GM23338 (cell line): Measurements from ENCODE around the gene MYO5B. TPM values are rescaled to one million over a fixed set of nuclear protein-coding genes. Genes with fewer than 3 reads are reported as not detected.

Experiments
- ATAC-seq: fragments of 200-7000 bp; cut with Tn5 transposase; 3 replicates; pipeline ENCODE4 v1.9.1; 2020
- DNase-seq: peaks from one replicate; pipeline ENCODE4 v3.0.0-alpha.2; 2015; ENCODE audit warnings: low spot score
- H2AFZ ChIP-seq: fragments of 200-600 bp; sonication (generic); 2 replicates; pipeline ENCODE4 v1.8.0; 2016; ENCODE audit warnings: antibody characterized with exemption, mild to moderate bottlenecking, moderate library complexity
- H3F3A ChIP-seq: fragments of 200-600 bp; sonication (generic); replicated peaks from 2 replicates; pipeline ENCODE4 v1.8.0; 2017; ENCODE audit warnings: antibody characterized with exemption, mixed run types, low read depth
- H3K27ac ChIP-seq: fragments of 200-600 bp; sonication (generic); 2 replicates; pipeline ENCODE4 v1.6.1; 2016; ENCODE audit warnings: low read depth
- H3K27me3 ChIP-seq: fragments of 200-600 bp; sonication (generic); 2 replicates; pipeline ENCODE4 v1.8.0; 2016; ENCODE audit warnings: mild to moderate bottlenecking, mixed run types, moderate library complexity; ENCODE audit not compliant: insufficient read depth
- H3K36me3 ChIP-seq: fragments of 200-600 bp; sonication (generic); 2 replicates; pipeline ENCODE4 v1.8.0; 2016; ENCODE audit warnings: mild to moderate bottlenecking; ENCODE audit not compliant: insufficient read depth
- H3K4me1 ChIP-seq: fragments of 200-600 bp; sonication (generic); 2 replicates; pipeline ENCODE4 v1.8.0; 2016; ENCODE audit warnings: mild to moderate bottlenecking, moderate library complexity; ENCODE audit not compliant: insufficient read depth
- H3K4me2 ChIP-seq: fragments of 200-600 bp; sonication (generic); 2 replicates; pipeline ENCODE4 v1.7.1; 2017; ENCODE audit warnings: mixed run types
- H3K4me3 ChIP-seq: fragments of 200-600 bp; sonication (generic); 2 replicates; pipeline ENCODE4 v1.6.1; 2016; ENCODE audit warnings: mixed run types
- H3K79me2 ChIP-seq: fragments of 200-600 bp; sonication (generic); replicated peaks from 2 replicates; pipeline ENCODE4 v1.8.0; 2017; ENCODE audit warnings: mild to moderate bottlenecking; ENCODE audit not compliant: insufficient read depth
- H3K9me2 ChIP-seq: fragments of 200-600 bp; sonication (generic); 2 replicates; pipeline ENCODE4 v1.8.0; 2017; ENCODE audit not compliant: insufficient read depth
- H4K20me1 ChIP-seq: fragments of 200-600 bp; sonication (generic); replicated peaks from 2 replicates; pipeline ENCODE4 v1.8.0; 2017; ENCODE audit warnings: mild to moderate bottlenecking; ENCODE audit not compliant: insufficient read depth
- H3K27ac Mint-ChIP-seq: 2 replicates; pipeline ENCODE4 v1.8.0; 2020; ENCODE audit warnings: inconsistent platforms, mild to moderate bottlenecking, moderate library complexity, mixed read lengths
- H3K27me3 Mint-ChIP-seq: 3 replicates; pipeline ENCODE4 v1.8.0; 2022; ENCODE audit warnings: low read depth, mild to moderate bottlenecking, moderate library complexity, mixed read lengths, inconsistent platforms; ENCODE audit not compliant: insufficient read depth, poor library complexity
- H3K36me3 Mint-ChIP-seq: 3 replicates; pipeline ENCODE4 v1.8.0; 2021; ENCODE audit warnings: low read depth, mild to moderate bottlenecking, inconsistent platforms, moderate library complexity, mixed read lengths
- H3K4me1 Mint-ChIP-seq: 3 replicates; pipeline ENCODE4 v1.8.0; 2020; ENCODE audit warnings: mild to moderate bottlenecking, inconsistent platforms, mixed read lengths
- H3K4me3 Mint-ChIP-seq: 3 replicates; pipeline ENCODE4 v1.8.0; 2021; ENCODE audit warnings: moderate library complexity, mild to moderate bottlenecking, inconsistent platforms, mixed read lengths
- H3K9me3 Mint-ChIP-seq: 3 replicates; pipeline ENCODE4 v1.8.0; 2020; ENCODE audit warnings: moderate library complexity, mild to moderate bottlenecking, inconsistent platforms, mixed read lengths
- ETS1 ChIP-seq: IDR thresholded peaks from 2 replicates; pipeline ENCODE4 v1.6.1; 2016; ENCODE audit warnings: antibody characterized with exemption
- EZH2phosphoT487 ChIP-seq: fragments of 200-600 bp; sonication (generic); IDR thresholded peaks from one replicate; pipeline ENCODE4 v1.8.1; 2018; ENCODE audit warnings: antibody characterized with exemption; ENCODE audit not compliant: unreplicated experiment
- REST ChIP-seq: IDR thresholded peaks from one replicate; pipeline ENCODE4 v1.6.1; 2018; ENCODE audit warnings: antibody characterized with exemption; ENCODE audit not compliant: unreplicated experiment
- ZNF114 ChIP-seq: fragments of 250-450 bp; sonication (Bioruptor Pico); IDR thresholded peaks from 2 replicates; pipeline ENCODE4 v1.5.0; 2020; ENCODE audit warnings: mild to moderate bottlenecking, moderate library complexity
- ZNF462 ChIP-seq: fragments of 250-450 bp; sonication (Bioruptor Pico); IDR thresholded peaks from 2 replicates; pipeline ENCODE4 v1.5.0; 2020; ENCODE audit warnings: mild to moderate bottlenecking, moderate library complexity
- polyA plus RNA-seq: library from polyadenylated mRNA; unstranded; fragments of >200 nt; fragmentation: Nextera tagmentation; extraction: Ambion mirVana; gene quantifications from 2 replicates; pipeline ENCODE4 v1.2.1, GENCODE V29; 2016
- total RNA-seq: library from RNA; depleted of rRNA; stranded (reverse); fragments of >200 nt; shearing (Covaris generic); gene quantifications from 2 replicates; pipeline ENCODE4 v1.2.3, GENCODE V29; 2014

MYO5B gene
- total and polyA plus RNA-seq, 2 experiments from 2014 or later = 3.2 to 19.1 TPM

- Histone ChIP-seq H3K4me1 (no peaks in the 10 kb centered on the region), H3F3A (no peaks in the 10 kb centered on the region), H3K27ac (no peak overlapping the region), H4K20me1 (no peaks in the 10 kb centered on the region), H3K4me3 (no peak overlapping the region), H3K36me3 (no peaks in the 10 kb centered on the region), H2AFZ (no peak overlapping the region), H3K4me2 (no peak overlapping the region), H3K9me2 (0 out of 2 replicates have a peak, but pooled peaks cover 8% of the 10 kb centered on the region), H3K79me2 (no peaks in the 10 kb centered on the region), H3K27me3 (no peaks in the 10 kb centered on the region)
- TF ChIP-seq ETS1 (no peak), ZNF462 (CRISPR knock-in tag) (no peak), EZH2phosphoT487 (no peak), ZNF114 (CRISPR knock-in tag) (no peak), REST (no peak)
- DNase-seq (no peak), ATAC-seq (no peak)
- H3K4me1 Mint-ChIP-seq = peaks cover 8% of the 10 kb centered on the region
- H3K36me3 Mint-ChIP-seq = no peaks in the 10 kb centered on the region; the same call in 2 of the 3 replicates
- H3K4me3 Mint-ChIP-seq = no peak overlapping the region
- H3K9me3 Mint-ChIP-seq = no peaks in the 10 kb centered on the region; the same call in 2 of the 3 replicates
- H3K27ac Mint-ChIP-seq = no peak overlapping the region
- H3K27me3 Mint-ChIP-seq = peaks cover 14% of the 10 kb centered on the region
These were observed 218.0 kb downstream of the MYO5B start for GRCh38 chr18:49976795-49977560.
